GM19438 (cell line): ENCODE results near the gene JSRP1.
A peak's percentile ranks its signal among the peaks of the same experiment; 100 is the strongest.

ENCODE experiments used
- ATAC-seq: cut with Tn5 transposase; IDR thresholded peaks from one replicate; pipeline ENCODE4 v1.9.1; 2021; ENCODE audit warnings: low read depth; ENCODE audit not compliant: unreplicated experiment

Gene JSRP1

GRCh38 chr19:2247433-2248101, 8.7 kb downstream of the JSRP1 start:
- no peak for ATAC-seq

- no peak for ATAC-seq
Measured at GRCh38 chr19:2246801-2247361, 9.3 kb downstream of the JSRP1 start.

- no peak for ATAC-seq
Measured at GRCh38 chr19:2246014-2246620, 10.1 kb downstream of the JSRP1 start.

GRCh38 chr19:2245273-2245672, 10.9 kb downstream of the JSRP1 start:
- no peak for ATAC-seq

GRCh38 chr19:2244486-2244885, 11.7 kb downstream of the JSRP1 start:
- ATAC-seq, result no peak

- ATAC-seq, result no peak
Measured at GRCh38 chr19:2244125-2244411, 12.1 kb downstream of the JSRP1 start.

- no peak for ATAC-seq
Measured at GRCh38 chr19:2243274-2244124, 12.7 kb downstream of the JSRP1 start.

- ATAC-seq, result no peak
Measured at GRCh38 chr19:2242816-2243215, 13.4 kb downstream of the JSRP1 start.

- no peak for ATAC-seq
Measured at GRCh38 chr19:2242092-2242537, 14.1 kb downstream of the JSRP1 start.

- no peak for ATAC-seq
Measured at GRCh38 chr19:2240881-2241760, 15.1 kb downstream of the JSRP1 start.

GRCh38 chr19:2239771-2240770, 16.1 kb downstream of the JSRP1 start:
- no peak for ATAC-seq

GRCh38 chr19:2239173-2239572, 17.0 kb downstream of the JSRP1 start:
- no peak for ATAC-seq

- ATAC-seq, result no peak
Measured at GRCh38 chr19:2237869-2238153, 18.4 kb downstream of the JSRP1 start.

GRCh38 chr19:2237051-2237868, 19.0 kb downstream of the JSRP1 start:
- no peak for ATAC-seq

- peak; percentile 63 for ATAC-seq
Measured at GRCh38 chr19:2236314-2237050, 19.7 kb downstream of the JSRP1 start, which contains the start of the genes PLEKHJ1 and SF3A2. TSS of gene PLEKHJ1 (minus strand) at chr19:2236329. CDS start at chr19:2236248, 81 bp downstream. TSS of gene SF3A2 (plus strand) at chr19:2236824. CDS start at chr19:2243419, 6,595 bp downstream.

- ATAC-seq, result peak; percentile 4
Measured at GRCh38 chr19:2236064-2236313, 20.2 kb downstream of the JSRP1 start.

- peak; percentile 3 for ATAC-seq
Measured at GRCh38 chr19:2235381-2236063, 20.7 kb downstream of the JSRP1 start.
